Chondrocyte (in vitro differentiated cells): ENCODE measurements around the gene ZNG1F. TPM values are rescaled to one million over a fixed set of nuclear protein-coding genes. Genes with fewer than 3 reads are reported as not detected.
"Not testable (repeated sequence)": the region's sequence is repeated elsewhere in the genome, so short reads cannot be mapped to it uniquely, and the experiment has no call there.

Source experiments
- DNase-seq: peaks from one replicate; pipeline ENCODE4 v3.0.0; 2021; ENCODE audit warnings: mixed read lengths, low spot score
- H3K27ac Mint-ChIP-seq: one replicate; pipeline ENCODE4 v1.8.0; 2021; ENCODE audit warnings: mild to moderate bottlenecking, moderate library complexity, mixed read lengths; ENCODE audit not compliant: unreplicated experiment
- H3K27me3 Mint-ChIP-seq: 2 replicates; pipeline ENCODE4 v1.8.0; 2021; ENCODE audit warnings: low read depth, mixed read lengths
- H3K36me3 Mint-ChIP-seq: 2 replicates; pipeline ENCODE4 v1.8.0; 2021; ENCODE audit warnings: low read depth, mixed read lengths
- H3K4me1 Mint-ChIP-seq: 2 replicates; pipeline ENCODE4 v1.8.0; 2021; ENCODE audit warnings: low read depth, mild to moderate bottlenecking, mixed read lengths
- H3K4me3 Mint-ChIP-seq: one replicate; pipeline ENCODE4 v1.8.0; 2021; ENCODE audit warnings: mild to moderate bottlenecking, moderate library complexity, mixed read lengths; ENCODE audit not compliant: unreplicated experiment
- H3K9me3 Mint-ChIP-seq: 2 replicates; pipeline ENCODE4 v1.8.0; 2021; ENCODE audit warnings: low read depth, mixed read lengths
- CTCF ChIP-seq: fragments of 200-600 bp; sonication (generic); IDR thresholded peaks from 2 replicates; pipeline ENCODE4 v1.5.0; 2021; ENCODE audit warnings: antibody characterized with exemption, mild to moderate bottlenecking, moderate library complexity
- long read RNA-seq: library from polyadenylated mRNA; stranded (forward); transcript quantifications from one replicate; pipeline ENCODE4 v2.0.0, GENCODE V29; 2021
- total RNA-seq: library from RNA; stranded (reverse); gene quantifications from 3 replicates; pipeline ENCODE4 v1.2.1, GENCODE V29; 2021

ZNG1F gene
- 8.1 to 9.8 TPM (median 8.6 TPM) in 3 replicates for total RNA-seq
- long read RNA-seq, partial matches to known transcripts: 9 of 23 reads
- long read RNA-seq, other reads (novel, unspliced or antisense): 14 of 23 reads

- not testable (repeated sequence) for H3K4me1 Mint-ChIP-seq, H3K27me3 Mint-ChIP-seq, H3K4me3 Mint-ChIP-seq, H3K27ac Mint-ChIP-seq, H3K36me3 Mint-ChIP-seq, H3K9me3 Mint-ChIP-seq, DNase-seq
These were observed at the start of gene ZNG1F for GRCh38 chr9:41189217-41189616. TSS of gene ZNG1F (minus strand) at chr9:41189317. CDS start at chr9:41189258, 59 bp downstream.

GRCh38 chr9:41237110-41237749 is 48.1 kb upstream of the ZNG1F start:
- not testable (repeated sequence) for H3K4me3 Mint-ChIP-seq, H3K27me3 Mint-ChIP-seq, H3K4me1 Mint-ChIP-seq, H3K27ac Mint-ChIP-seq, H3K36me3 Mint-ChIP-seq
- peak; percentile 95 for DNase-seq
- H3K9me3 Mint-ChIP-seq: peaks cover 37% of the 10 kb centered on the region

DNA sequence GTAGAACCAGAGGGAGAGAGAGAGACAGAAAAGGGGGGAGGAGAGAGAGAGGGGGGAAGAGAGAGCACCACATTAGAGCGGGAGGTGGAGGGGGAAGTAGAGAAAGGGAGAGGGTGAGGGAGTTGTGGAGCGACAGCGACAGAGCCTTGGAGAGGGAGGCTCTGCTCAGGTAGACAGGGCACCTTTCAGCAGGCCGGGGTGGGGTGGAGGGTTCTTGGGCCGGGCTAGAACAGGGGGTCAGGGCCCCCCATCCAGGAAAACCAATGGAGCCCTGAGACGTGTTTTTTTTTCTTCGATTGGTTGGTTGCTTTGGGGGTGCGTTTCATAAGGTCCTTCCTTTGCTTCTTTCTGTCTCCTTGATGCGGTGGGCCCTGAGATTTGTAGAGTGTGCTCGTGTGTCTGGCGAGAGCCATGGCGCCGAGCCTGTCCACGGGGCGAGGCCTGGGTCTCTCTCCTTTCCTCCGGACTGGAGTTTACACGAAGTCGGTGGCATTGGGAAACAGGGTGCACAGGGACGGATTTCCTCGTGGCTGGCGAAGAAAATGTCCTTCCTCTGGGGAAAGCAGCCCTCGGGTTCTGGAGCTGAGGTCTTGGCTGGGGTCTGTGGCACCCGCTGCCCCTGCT is 47.5 kb upstream of the ZNG1F start:
- H3K27me3 Mint-ChIP-seq, H3K4me3 Mint-ChIP-seq, H3K4me1 Mint-ChIP-seq, DNase-seq, H3K27ac Mint-ChIP-seq, H3K36me3 Mint-ChIP-seq: not testable (repeated sequence)
- peaks cover 34% of the 10 kb centered on the region for H3K9me3 Mint-ChIP-seq

GRCh38 chr9:41234811-41235805 is 46.0 kb upstream of the ZNG1F start:
- not testable (repeated sequence) for H3K36me3 Mint-ChIP-seq, H3K4me1 Mint-ChIP-seq
- DNase-seq: peak; percentile 96

GRCh38 chr9:41234221-41234620 is 45.1 kb upstream of the ZNG1F start:
- H3K9me3 Mint-ChIP-seq: peaks cover 18% of the 10 kb centered on the region
- H3K27me3 Mint-ChIP-seq, H3K4me1 Mint-ChIP-seq, H3K36me3 Mint-ChIP-seq, H3K4me3 Mint-ChIP-seq, H3K27ac Mint-ChIP-seq, DNase-seq: not testable (repeated sequence)

More at GRCh38 chr9:41234811-41235805, 46.0 kb upstream of the ZNG1F start:
- H3K4me3 Mint-ChIP-seq, H3K27me3 Mint-ChIP-seq, H3K27ac Mint-ChIP-seq: not testable (repeated sequence)
- peaks cover 25% of the 10 kb centered on the region for H3K9me3 Mint-ChIP-seq

DNA sequence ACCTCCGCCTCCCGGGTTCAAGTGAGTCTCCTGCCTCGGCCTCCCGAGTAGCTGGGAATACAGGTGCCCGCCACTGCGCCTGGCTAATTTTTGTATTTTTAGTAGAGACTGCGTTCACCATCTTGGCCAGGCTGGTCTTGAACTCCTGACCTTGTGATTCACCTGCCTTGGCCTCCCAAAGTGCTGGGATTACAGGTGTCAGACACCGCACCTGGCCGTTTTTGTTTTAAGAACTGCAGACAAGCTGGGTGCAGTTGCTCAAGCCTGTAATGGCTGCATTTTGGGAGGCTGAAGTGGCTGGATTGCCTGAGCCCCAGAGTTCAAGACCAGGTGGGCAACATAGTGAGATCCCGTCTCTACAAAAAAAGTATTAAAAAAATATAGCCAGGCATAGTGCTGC is 43.2 kb upstream of the ZNG1F start:
- H3K4me3 Mint-ChIP-seq, H3K27ac Mint-ChIP-seq, H3K36me3 Mint-ChIP-seq, H3K27me3 Mint-ChIP-seq, H3K4me1 Mint-ChIP-seq: not testable (repeated sequence)
- peak; percentile 94 for DNase-seq
- peaks cover 12% of the 10 kb centered on the region for H3K9me3 Mint-ChIP-seq

DNA sequence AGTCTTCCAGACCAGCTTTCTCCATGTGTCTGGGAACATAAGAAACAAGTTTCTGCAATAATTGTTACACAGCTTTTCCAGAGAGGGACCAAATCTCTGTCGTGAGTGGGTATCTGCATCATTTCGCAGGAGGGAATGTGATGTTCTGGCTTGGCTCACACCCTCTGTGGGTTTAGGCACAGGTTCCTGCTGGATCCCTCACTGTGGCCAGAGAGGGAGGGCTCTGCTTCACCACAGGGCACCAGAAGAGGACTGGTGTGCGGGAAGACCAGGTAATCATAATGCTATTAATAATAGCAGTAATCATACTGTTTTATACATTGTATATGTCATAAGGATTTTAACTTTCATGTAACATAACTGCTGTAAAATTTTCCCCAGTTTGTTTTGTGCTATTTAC is 41.3 kb upstream of the ZNG1F start:
- H3K4me3 Mint-ChIP-seq, DNase-seq, H3K27ac Mint-ChIP-seq, H3K36me3 Mint-ChIP-seq, H3K27me3 Mint-ChIP-seq, H3K9me3 Mint-ChIP-seq, H3K4me1 Mint-ChIP-seq: not testable (repeated sequence)

DNA sequence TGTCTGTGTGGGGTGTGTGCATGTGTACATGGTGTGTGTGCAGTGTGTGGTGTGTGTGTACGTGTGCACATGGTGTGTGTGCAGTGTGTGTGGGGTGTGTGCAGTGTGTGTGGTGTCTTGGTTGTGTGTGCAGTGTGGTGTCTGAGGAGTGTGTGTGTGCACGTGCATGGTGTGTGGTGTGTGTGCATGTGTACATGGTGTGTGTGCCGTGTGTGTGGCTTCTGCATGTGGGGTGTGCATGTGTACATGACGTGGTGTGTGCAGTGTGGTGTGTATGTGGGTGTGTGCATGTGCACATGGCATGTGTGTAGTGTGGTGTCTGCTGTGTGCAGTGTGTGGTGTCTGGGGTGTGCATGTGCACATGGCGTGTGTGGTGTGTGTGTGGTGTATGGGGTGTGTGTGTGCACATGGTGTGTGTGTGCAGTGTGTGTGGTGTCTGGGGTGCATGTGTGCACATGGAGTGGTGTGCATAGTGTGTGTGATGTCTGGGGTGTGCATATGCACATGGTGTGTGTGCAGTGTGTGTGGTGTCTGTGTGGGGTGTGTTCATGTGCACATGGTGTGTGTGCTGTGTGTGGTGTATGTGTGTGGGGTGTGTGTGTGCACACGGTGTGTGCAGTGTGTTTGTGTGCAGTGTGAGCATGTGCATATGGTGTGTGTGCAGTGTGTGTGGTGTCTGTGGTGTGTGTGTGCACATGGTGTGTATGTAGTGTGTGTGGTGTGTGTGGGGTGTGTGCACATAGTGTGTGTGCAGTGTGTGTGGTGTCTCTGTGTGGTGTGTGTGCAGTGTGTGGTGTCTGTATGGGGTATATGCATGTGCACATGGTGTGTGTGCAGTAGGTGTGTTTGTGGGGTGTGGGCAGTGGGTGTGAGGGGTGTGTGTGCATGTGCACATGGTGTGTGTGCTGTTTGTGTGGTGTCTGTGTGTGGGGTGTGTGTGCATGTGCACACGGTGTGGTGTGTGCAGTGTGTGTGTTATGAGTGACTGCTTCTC is 40.6 kb upstream of the ZNG1F start:
- Mint-ChIP-seq H3K27ac (no peak overlapping the region), H3K4me1 (no peaks in the 10 kb centered on the region), H3K4me3 (no peak overlapping the region), H3K9me3 (peaks cover 3% of the 10 kb centered on the region), H3K27me3 (peaks cover 2% of the 10 kb centered on the region), H3K36me3 (no peaks in the 10 kb centered on the region)
- DNase-seq: peak; percentile 98
- no peak for TF ChIP-seq CTCF

DNA sequence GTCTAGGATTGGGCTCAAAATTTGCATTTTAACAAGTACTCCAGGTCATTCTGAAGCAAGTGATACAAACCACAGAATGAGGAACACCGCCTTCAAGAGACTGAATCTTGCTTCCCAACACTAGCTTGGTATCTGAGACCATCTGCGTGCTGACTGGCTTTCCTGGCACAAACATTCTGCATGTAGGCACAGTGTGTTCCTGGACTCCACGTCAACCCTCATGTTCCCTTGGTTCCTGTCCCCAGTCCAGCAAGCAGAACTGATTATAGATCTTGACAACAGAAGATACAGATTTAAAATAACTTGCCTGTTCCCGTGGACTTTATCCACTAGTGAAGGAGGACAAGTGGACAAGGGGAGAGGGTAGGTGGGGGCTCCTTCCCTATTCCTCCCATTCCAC is 30.7 kb upstream of the ZNG1F start:
- not testable (repeated sequence) for H3K4me3 Mint-ChIP-seq, H3K27me3 Mint-ChIP-seq, H3K27ac Mint-ChIP-seq, H3K4me1 Mint-ChIP-seq, DNase-seq, H3K36me3 Mint-ChIP-seq, H3K9me3 Mint-ChIP-seq

- H3K4me1 Mint-ChIP-seq, H3K4me3 Mint-ChIP-seq, DNase-seq, H3K36me3 Mint-ChIP-seq, H3K27me3 Mint-ChIP-seq, H3K9me3 Mint-ChIP-seq, H3K27ac Mint-ChIP-seq: not testable (repeated sequence)
These were observed 678 bp downstream of the ZNG1F start for GRCh38 chr9:41188439-41188838.
